Loucy (cell line): ENCODE results near the gene RRAGB.
"Not testable (repeated sequence)": the region's sequence is repeated elsewhere in the genome, so short reads cannot be mapped to it uniquely, and the experiment has no call there.

Experiments used
- H2AFZ ChIP-seq: fragments of 200-600 bp; sonication (generic); 2 replicates; pipeline ENCODE4 v1.6.0; 2016; ENCODE audit warnings: antibody characterized with exemption, mild to moderate bottlenecking, low read length, moderate library complexity
- H3F3A ChIP-seq: fragments of 200-600 bp; 2 replicates; pipeline ENCODE4 v1.6.0; 2016; ENCODE audit warnings: antibody characterized with exemption, low read depth, mild to moderate bottlenecking
- H3K27me3 ChIP-seq: fragments of 200-600 bp; sonication (generic); 2 replicates; pipeline ENCODE4 v1.6.1; 2014; ENCODE audit warnings: low read length, mild to moderate bottlenecking; ENCODE audit not compliant: insufficient read depth, poor library complexity, severe bottlenecking
- H3K36me3 ChIP-seq: fragments of 200-600 bp; sonication (generic); 2 replicates; pipeline ENCODE4 v1.6.1; 2016; ENCODE audit warnings: low read length; ENCODE audit not compliant: insufficient read depth
- H3K4me1 ChIP-seq: fragments of 200-600 bp; sonication (generic); 2 replicates; pipeline ENCODE4 v1.5.1; 2014; ENCODE audit warnings: low read length, mild to moderate bottlenecking; ENCODE audit not compliant: insufficient read depth, poor library complexity, severe bottlenecking
- H3K4me2 ChIP-seq: fragments of 200-600 bp; sonication (generic); 2 replicates; pipeline ENCODE4 v1.6.0; 2014; ENCODE audit warnings: antibody characterized with exemption, low read length, low read depth, mild to moderate bottlenecking; ENCODE audit not compliant: poor library complexity, severe bottlenecking
- H3K4me3 ChIP-seq: fragments of 200-600 bp; sonication (generic); 2 replicates; pipeline ENCODE4 v1.5.1; 2014; ENCODE audit warnings: low read length, mild to moderate bottlenecking, mixed read lengths; ENCODE audit not compliant: poor library complexity, severe bottlenecking
- H3K79me2 ChIP-seq: fragments of 200-600 bp; sonication (generic); 2 replicates; pipeline ENCODE4 v1.6.1; 2014; ENCODE audit warnings: low read length; ENCODE audit not compliant: insufficient read depth
- H3K9ac ChIP-seq: fragments of 200-600 bp; sonication (generic); 2 replicates; pipeline ENCODE4 v1.6.0; 2014; ENCODE audit warnings: mild to moderate bottlenecking, low read depth, low read length, moderate library complexity; ENCODE audit not compliant: poor library complexity, severe bottlenecking
- H3K9me2 ChIP-seq: fragments of 200-600 bp; sonication (generic); replicated peaks from 2 replicates; pipeline ENCODE4 v1.6.1; 2016; ENCODE audit warnings: low read depth, low read length, mixed read lengths
- H3K9me3 ChIP-seq: fragments of 200-600 bp; sonication (generic); 2 replicates; pipeline ENCODE4 v1.6.1; 2014; ENCODE audit warnings: mild to moderate bottlenecking, antibody characterized with exemption, low read length, low read depth; ENCODE audit not compliant: insufficient read depth
- H4K20me1 ChIP-seq: fragments of 200-600 bp; sonication (generic); 2 replicates; pipeline ENCODE4 v1.6.0; 2014; ENCODE audit warnings: antibody characterized with exemption, low read length, mild to moderate bottlenecking; ENCODE audit not compliant: insufficient read depth, poor library complexity, severe bottlenecking
- CTCF ChIP-seq: fragments of 200-600 bp; sonication (generic); conservative IDR thresholded peaks from 2 replicates; pipeline ENCODE4 v1.5.1; 2014; ENCODE audit warnings: mild to moderate bottlenecking, antibody characterized with exemption, low read length
- EZH2phosphoT487 ChIP-seq: fragments of 200-600 bp; IDR thresholded peaks from 2 replicates; pipeline ENCODE4 v1.6.1; 2018; ENCODE audit warnings: antibody characterized with exemption, mild to moderate bottlenecking, moderate library complexity, borderline replicate concordance

Gene RRAGB

GRCh38 chrX:55695227-55696018 is 22.1 kb upstream of the RRAGB start:
- TF ChIP-seq EZH2phosphoT487 (no peak), CTCF (no peak)
- no peak overlapping the region for H2AFZ ChIP-seq
- H3K4me2 ChIP-seq: no peak overlapping the region
- H4K20me1 ChIP-seq: no peaks in the 10 kb centered on the region
- no peaks in the 10 kb centered on the region for H3K9me3 ChIP-seq
- H3K4me3 ChIP-seq: no peak overlapping the region
- H3K36me3 ChIP-seq: no peaks in the 10 kb centered on the region
- H3K27me3 ChIP-seq: no peaks in the 10 kb centered on the region
- H3K4me1 ChIP-seq: no peaks in the 10 kb centered on the region
- no peaks in the 10 kb centered on the region for H3F3A ChIP-seq
- no peaks in the 10 kb centered on the region for H3K79me2 ChIP-seq
- no peaks in the 10 kb centered on the region for H3K9me2 ChIP-seq
- H3K9ac ChIP-seq: no peak overlapping the region

GRCh38 chrX:55697381-55697780 is 20.2 kb upstream of the RRAGB start:
- H4K20me1 ChIP-seq: no peaks in the 10 kb centered on the region
- TF ChIP-seq CTCF: no peak
- TF ChIP-seq EZH2phosphoT487: no peak
- H3K4me2 ChIP-seq: no peak overlapping the region
- H3K4me3 ChIP-seq: no peak overlapping the region
- no peaks in the 10 kb centered on the region for H3K79me2 ChIP-seq
- H2AFZ ChIP-seq: no peak overlapping the region
- no peaks in the 10 kb centered on the region for H3F3A ChIP-seq
- no peaks in the 10 kb centered on the region for H3K27me3 ChIP-seq
- H3K9ac ChIP-seq: no peak overlapping the region
- H3K9me2 ChIP-seq: no peaks in the 10 kb centered on the region
- no peaks in the 10 kb centered on the region for H3K9me3 ChIP-seq
- H3K36me3 ChIP-seq: no peaks in the 10 kb centered on the region
- no peaks in the 10 kb centered on the region for H3K4me1 ChIP-seq

GRCh38 chrX:55702671-55703070 is 14.9 kb upstream of the RRAGB start:
- no peaks in the 10 kb centered on the region for H3K79me2 ChIP-seq
- no peaks in the 10 kb centered on the region for H4K20me1 ChIP-seq
- H3K9me3 ChIP-seq: no peaks in the 10 kb centered on the region; the same call in 1 of the 2 replicates
- no peak overlapping the region for H3K9ac ChIP-seq
- no peaks in the 10 kb centered on the region for H3F3A ChIP-seq
- H3K4me3 ChIP-seq: no peak overlapping the region
- H3K4me2 ChIP-seq: no peak overlapping the region
- no peaks in the 10 kb centered on the region for H3K27me3 ChIP-seq
- H3K4me1 ChIP-seq: no peaks in the 10 kb centered on the region
- TF ChIP-seq EZH2phosphoT487 (no peak), CTCF (no peak)
- H2AFZ ChIP-seq: no peak overlapping the region
- no peaks in the 10 kb centered on the region for H3K36me3 ChIP-seq
- no peaks in the 10 kb centered on the region for H3K9me2 ChIP-seq

GRCh38 chrX:55703436-55703835 is 14.1 kb upstream of the RRAGB start:
- not testable (repeated sequence) for H3K27me3 ChIP-seq, H3K4me1 ChIP-seq, H3K9ac ChIP-seq, H3K4me2 ChIP-seq, H3F3A ChIP-seq, H3K36me3 ChIP-seq, H3K79me2 ChIP-seq, H3K9me2 ChIP-seq, H4K20me1 ChIP-seq, H3K4me3 ChIP-seq, H2AFZ ChIP-seq, H3K9me3 ChIP-seq

- not testable (repeated sequence) for H4K20me1 ChIP-seq, H3K79me2 ChIP-seq, H3K4me3 ChIP-seq, H3K27me3 ChIP-seq, H3K9ac ChIP-seq, H3K9me3 ChIP-seq, H3K9me2 ChIP-seq, H3K36me3 ChIP-seq, H3K4me2 ChIP-seq, H3K4me1 ChIP-seq, H2AFZ ChIP-seq, H3F3A ChIP-seq
Observed at GRCh38 chrX:55705066-55705465, 12.5 kb upstream of the RRAGB start.
